ENCODE data around the gene HS6ST3. TPM values are rescaled to one million over a fixed set of nuclear protein-coding genes. Genes with fewer than 3 reads are reported as not detected.

Gene HS6ST3
- total RNA-seq, 1 donor from 2014 or later: under 0.01 TPM

- no peaks in the 10 kb centered on the region for H3K27me3 ChIP-seq (ENCODE audit: control insufficient read depth, insufficient read depth, low read length)
- no peaks in the 10 kb centered on the region for H3K36me3 ChIP-seq (ENCODE audit: control insufficient read depth, insufficient read depth, low read length)
- no peak for DNase-seq (ENCODE audit: low read depth)
- no peak overlapping the region for H3K4me3 ChIP-seq (ENCODE audit: low read depth, low read length)
- FAIRE-seq: no peak
- TF ChIP-seq CTCF (IDR thresholded peaks at IDR 0.05; ENCODE audit: insufficient read depth, low read length, severe bottlenecking): no peak
These were observed 328.2 kb downstream of the HS6ST3 start for GRCh38 chr13:96417939-96418685.

DNA sequence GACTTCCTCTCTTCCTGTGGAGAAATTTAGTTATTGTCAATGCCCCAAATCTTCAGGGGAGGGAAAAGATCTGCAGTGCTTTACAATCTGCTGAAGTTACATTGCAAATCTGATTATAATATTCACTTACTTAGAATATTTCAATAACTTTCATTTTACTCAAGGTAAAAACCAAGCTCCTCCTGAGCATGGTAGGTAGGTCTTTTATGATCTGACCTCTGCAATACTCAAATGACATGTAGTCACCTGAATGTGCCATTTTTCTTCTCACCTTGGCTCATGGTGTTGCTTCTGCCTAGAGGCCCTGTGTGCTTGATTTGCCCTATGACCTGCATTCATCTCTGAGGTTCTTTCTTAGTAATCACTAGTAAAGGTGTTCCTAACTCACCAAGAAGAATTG lies 331.4 kb downstream of the HS6ST3 start:
- no peaks in the 10 kb centered on the region for H3K36me3 ChIP-seq (ENCODE audit: control insufficient read depth, insufficient read depth, low read length)
- no peaks in the 10 kb centered on the region for H3K27me3 ChIP-seq (ENCODE audit: control insufficient read depth, insufficient read depth, low read length)
- FAIRE-seq (no peak), DNase-seq (ENCODE audit: low read depth) (no peak)
- no peak for TF ChIP-seq CTCF (IDR thresholded peaks at IDR 0.05; ENCODE audit: insufficient read depth, low read length, severe bottlenecking)
- no peak overlapping the region for H3K4me3 ChIP-seq (ENCODE audit: low read depth, low read length)

DNA sequence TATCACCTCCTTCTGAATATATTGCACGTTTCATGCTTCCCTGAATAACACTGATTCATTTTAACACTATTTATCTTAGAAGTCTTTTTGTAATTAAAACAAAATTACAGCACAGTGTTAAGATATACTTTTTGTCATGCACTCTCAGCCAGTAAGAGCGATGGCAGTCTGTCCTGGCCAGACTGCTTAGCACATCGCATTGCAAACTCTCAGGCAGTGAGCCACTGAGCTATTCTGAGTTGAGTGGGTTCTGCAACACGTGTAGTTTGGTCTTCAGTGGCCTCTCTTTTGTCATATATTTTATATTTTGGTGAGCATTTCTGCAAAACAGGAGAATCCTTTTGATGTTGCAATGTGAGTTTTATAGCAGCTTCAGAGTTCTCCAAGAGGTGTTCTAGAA lies 332.1 kb downstream of the HS6ST3 start:
- Histone ChIP-seq H3K27me3 (ENCODE audit: control insufficient read depth, insufficient read depth, low read length) (no peaks in the 10 kb centered on the region), H3K36me3 (ENCODE audit: control insufficient read depth, insufficient read depth, low read length) (no peaks in the 10 kb centered on the region), H3K4me3 (ENCODE audit: low read depth, low read length) (no peak overlapping the region)
- TF ChIP-seq CTCF (IDR thresholded peaks at IDR 0.05; ENCODE audit: insufficient read depth, low read length, severe bottlenecking): no peak
- DNase-seq (ENCODE audit: low read depth) (no peak), FAIRE-seq (no peak)

- FAIRE-seq (no peak), DNase-seq (ENCODE audit: low read depth) (no peak)
- Histone ChIP-seq H3K27me3 (ENCODE audit: control insufficient read depth, insufficient read depth, low read length) (no peaks in the 10 kb centered on the region), H3K36me3 (ENCODE audit: control insufficient read depth, insufficient read depth, low read length) (no peaks in the 10 kb centered on the region), H3K4me3 (ENCODE audit: low read depth, low read length) (no peak overlapping the region)
- TF ChIP-seq CTCF (IDR thresholded peaks at IDR 0.05; ENCODE audit: insufficient read depth, low read length, severe bottlenecking): no peak
These were observed 336.3 kb downstream of the HS6ST3 start for GRCh38 chr13:96426167-96426566.

DNA sequence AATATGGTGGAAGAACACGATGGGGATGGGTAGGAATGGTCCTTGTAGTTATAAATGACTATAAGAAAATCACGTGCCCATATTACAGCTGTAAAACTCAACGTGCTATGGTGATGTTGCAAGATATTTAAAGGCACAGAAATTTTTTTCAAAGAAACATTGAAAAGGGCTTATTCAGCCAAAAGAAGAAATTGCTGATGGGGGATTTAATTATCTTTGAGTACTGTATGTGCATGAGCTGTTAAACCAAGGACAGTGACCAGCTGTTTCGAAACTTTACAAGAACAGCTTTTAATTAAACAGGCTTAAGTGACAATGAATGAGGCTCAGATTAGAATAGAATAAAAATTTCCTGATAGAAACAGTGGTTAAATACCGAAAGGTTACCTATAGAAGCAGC lies 339.0 kb downstream of the HS6ST3 start:
- no peak for TF ChIP-seq CTCF (IDR thresholded peaks at IDR 0.05; ENCODE audit: insufficient read depth, low read length, severe bottlenecking)
- DNase-seq (ENCODE audit: low read depth) (no peak), FAIRE-seq (no peak)
- Histone ChIP-seq H3K36me3 (ENCODE audit: control insufficient read depth, insufficient read depth, low read length) (no peaks in the 10 kb centered on the region), H3K4me3 (ENCODE audit: low read depth, low read length) (no peak overlapping the region), H3K27me3 (ENCODE audit: control insufficient read depth, insufficient read depth, low read length) (no peaks in the 10 kb centered on the region)

All from bronchial epithelial cell (primary cell).